ENCODE results near the gene IGLON5.

DNA sequence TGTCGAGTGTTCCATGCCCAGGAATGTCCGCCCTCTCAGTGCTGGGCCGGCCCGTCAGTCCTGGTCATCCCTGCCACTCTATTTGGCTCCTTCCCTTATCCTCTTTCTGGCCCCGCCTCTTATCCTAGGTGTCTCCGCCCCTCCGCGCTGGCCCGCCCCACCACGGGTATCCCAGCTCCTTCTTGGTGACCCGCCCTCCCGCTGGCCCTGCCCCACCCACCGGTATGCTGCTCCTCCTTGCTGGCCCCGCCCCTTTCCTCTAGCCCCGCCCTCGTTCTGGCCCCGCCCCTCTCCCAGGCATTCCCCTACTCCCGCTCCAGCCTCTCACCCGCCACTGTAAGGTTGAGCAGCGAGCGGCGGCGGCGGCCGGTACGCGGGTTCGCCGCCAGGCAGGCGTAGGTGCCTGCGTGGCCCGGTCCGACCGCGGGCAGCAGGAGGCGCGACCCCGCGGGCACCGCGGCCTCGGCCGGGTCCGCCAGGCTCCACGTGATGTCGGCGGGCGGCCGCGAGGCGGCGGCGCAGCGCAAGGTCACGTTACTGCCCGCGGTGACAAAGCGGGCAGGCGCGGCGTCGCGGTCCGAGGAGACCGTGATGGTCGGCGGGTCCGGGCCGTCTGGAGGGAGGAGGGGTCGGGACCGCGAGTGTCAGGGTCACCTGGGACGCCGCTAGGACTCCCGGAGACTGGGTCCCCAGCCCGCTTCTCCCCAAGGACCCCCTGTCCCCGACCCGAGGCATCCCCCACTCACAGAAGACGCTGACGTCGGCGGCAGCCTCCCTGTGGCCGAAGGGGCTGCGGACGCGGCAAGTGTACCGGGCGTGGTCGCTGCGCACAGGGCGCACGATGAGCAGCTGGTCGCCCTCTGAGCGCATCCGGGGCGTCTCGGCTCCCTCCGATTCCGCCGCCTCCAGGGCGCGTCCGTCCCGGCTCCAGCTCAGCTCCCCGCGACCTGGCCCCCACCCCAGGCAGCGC lies 28.5 kb downstream of the IGLON5 start:
- TF ChIP-seq POLR2A (IDR thresholded peaks at IDR 0.05; ENCODE audit: low read depth, low read length): no peak
- no peak for TF ChIP-seq POLR2AphosphoS5 (IDR thresholded peaks at IDR 0.05; ENCODE audit: low read depth, low read length)
- no peak for TF ChIP-seq POU2F2 (IDR thresholded peaks at IDR 0.05; ENCODE audit: low read depth, low read length)
- TF ChIP-seq TAF1 (IDR thresholded peaks at IDR 0.05; ENCODE audit: low read depth, low read length): no peak

Measured in GM12891 (cell line).